ENCODE data around the gene MALAT1.
"Not testable (repeated sequence)": the region's sequence is repeated elsewhere in the genome, so short reads cannot be mapped to it uniquely, and the experiment has no call there.

The MALAT1 gene

DNA sequence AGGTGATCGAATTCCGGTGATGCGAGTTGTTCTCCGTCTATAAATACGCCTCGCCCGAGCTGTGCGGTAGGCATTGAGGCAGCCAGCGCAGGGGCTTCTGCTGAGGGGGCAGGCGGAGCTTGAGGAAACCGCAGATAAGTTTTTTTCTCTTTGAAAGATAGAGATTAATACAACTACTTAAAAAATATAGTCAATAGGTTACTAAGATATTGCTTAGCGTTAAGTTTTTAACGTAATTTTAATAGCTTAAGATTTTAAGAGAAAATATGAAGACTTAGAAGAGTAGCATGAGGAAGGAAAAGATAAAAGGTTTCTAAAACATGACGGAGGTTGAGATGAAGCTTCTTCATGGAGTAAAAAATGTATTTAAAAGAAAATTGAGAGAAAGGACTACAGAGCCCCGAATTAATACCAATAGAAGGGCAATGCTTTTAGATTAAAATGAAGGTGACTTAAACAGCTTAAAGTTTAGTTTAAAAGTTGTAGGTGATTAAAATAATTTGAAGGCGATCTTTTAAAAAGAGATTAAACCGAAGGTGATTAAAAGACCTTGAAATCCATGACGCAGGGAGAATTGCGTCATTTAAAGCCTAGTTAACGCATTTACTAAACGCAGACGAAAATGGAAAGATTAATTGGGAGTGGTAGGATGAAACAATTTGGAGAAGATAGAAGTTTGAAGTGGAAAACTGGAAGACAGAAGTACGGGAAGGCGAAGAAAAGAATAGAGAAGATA lies at the start of gene MALAT1:
MALAT1 (plus strand) TSS at position 69 of the 736 bp plus-strand sequence.
- DNase-seq (ENCODE audit: low spot score) = peak; percentile 72

- DNase-seq (ENCODE audit: low spot score) = not testable (repeated sequence)
Observed at GRCh38 chr11:65451301-65451700, 47.5 kb upstream of the MALAT1 start.

DNA sequence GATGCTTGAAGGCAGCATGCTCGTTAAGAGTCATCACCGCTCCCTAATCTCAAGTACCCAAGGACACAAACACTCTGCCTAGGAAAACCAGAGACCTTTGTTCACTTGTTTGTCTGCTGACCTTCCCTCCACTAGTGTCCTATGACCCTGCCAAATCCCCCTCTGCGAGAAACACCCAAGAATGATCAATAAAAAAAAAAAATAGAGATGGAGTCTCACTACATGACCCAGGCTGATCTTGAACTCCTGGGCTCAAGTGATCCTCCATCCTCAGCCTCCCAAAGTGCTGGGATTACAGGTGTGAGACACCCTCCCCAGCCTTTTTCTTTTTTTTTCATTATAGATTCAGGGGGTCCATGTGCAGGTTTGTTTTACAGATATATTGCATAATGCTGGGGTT lies 46.6 kb upstream of the MALAT1 start:
- DNase-seq (ENCODE audit: low spot score) = not testable (repeated sequence)

GRCh38 chr11:65452806-65453490 lies 45.9 kb upstream of the MALAT1 start:
- peak; percentile 70 for DNase-seq (ENCODE audit: low spot score)

DNA sequence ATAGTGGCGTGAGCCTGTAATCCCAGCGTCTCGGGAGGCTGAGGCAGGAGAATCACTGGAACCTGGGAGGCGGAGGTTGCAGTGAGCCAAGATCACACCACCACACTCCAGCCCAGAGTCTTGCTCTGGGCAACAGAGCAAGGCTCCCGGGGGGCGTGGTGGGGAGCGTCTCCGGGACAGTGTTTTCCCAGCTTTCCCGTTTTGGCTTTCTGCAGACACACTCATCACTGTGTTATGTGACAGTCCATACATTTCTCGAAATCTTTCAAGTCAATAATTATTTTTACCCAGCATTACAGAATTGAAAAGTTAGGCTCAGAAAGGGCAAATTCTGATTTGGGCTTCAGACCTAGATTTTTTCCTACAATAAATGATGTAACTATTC lies 44.5 kb upstream of the MALAT1 start:
- DNase-seq (ENCODE audit: low spot score) = peak; percentile 49

DNA sequence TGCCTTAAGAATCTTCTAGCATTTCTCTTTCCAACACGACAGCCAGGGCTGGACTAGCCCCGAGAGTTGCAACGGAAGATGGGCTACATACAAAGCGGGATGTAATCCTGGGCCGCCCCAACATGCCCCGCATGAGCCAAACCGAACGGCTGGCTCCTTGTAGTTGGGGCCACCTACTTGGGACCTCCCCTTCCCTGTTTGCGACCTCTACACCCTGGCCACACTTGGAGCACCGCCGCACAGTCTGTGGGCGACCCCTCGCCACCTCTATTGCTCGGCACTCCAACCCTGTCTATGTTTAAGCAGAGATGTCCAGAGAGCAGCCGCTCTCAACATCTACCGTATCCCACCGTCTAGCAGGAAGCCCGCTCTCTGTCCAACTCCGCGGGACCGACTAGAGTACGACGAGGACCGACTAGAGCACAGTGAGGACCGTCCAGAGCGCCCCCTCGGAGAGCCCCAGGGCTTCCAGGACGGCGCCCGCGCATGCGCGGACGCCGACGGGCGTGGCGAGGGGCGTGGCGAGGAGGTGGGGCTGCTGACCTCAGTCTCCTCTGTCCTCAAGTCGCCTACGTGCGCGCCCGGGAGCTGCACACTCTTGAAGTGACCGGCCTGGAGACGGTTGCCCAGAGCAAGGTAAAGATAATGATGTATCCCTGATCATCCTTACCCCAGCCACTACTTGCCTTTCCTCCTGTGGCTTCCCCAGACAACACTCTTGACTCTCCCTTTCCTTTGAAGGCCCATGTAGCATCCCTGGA lies 44.0 kb upstream of the MALAT1 start:
- peak; percentile 95 for DNase-seq (ENCODE audit: low spot score)

DNA sequence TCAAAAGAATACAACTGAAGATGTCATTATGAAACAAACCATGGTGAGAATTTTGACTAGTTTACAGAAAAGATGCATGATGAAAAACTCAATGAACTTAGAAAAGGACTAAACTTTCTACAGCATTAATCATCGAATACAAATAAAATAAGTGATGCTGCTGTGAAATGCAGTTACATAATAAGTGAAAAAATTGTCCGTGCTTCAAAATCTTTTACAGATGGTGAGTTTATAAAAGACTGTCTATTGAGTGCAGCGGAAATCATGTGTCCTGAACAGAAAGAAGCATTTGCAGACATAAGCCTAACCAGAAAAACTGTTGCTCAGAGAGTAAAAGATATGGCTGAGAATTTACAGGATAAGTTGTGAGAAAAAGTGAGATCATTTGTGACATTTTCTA lies 42.4 kb upstream of the MALAT1 start:
- DNase-seq (ENCODE audit: low spot score) = no peak

- no peak for DNase-seq (ENCODE audit: low spot score)
Observed at GRCh38 chr11:65459552-65459951, 39.3 kb upstream of the MALAT1 start.

GRCh38 chr11:65465471-65465870 lies 33.4 kb upstream of the MALAT1 start:
- DNase-seq (ENCODE audit: low spot score) = not testable (repeated sequence)

GRCh38 chr11:65467306-65467705 lies 31.5 kb upstream of the MALAT1 start:
- not testable (repeated sequence) for DNase-seq (ENCODE audit: low spot score)

GRCh38 chr11:65468874-65469333 lies 29.9 kb upstream of the MALAT1 start:
- DNase-seq (ENCODE audit: low spot score) = no peak

GRCh38 chr11:65470433-65471049 lies 28.3 kb upstream of the MALAT1 start:
- DNase-seq (ENCODE audit: low spot score) = no peak

GRCh38 chr11:65471447-65471891 lies 27.4 kb upstream of the MALAT1 start:
- peak; percentile 72 for DNase-seq (ENCODE audit: low spot score)

GRCh38 chr11:65472588-65473277 lies 26.1 kb upstream of the MALAT1 start:
- not testable (repeated sequence) for DNase-seq (ENCODE audit: low spot score)

GRCh38 chr11:65473278-65473860 lies 25.5 kb upstream of the MALAT1 start:
- no peak for DNase-seq (ENCODE audit: low spot score)

GRCh38 chr11:65474864-65475263 lies 24.0 kb upstream of the MALAT1 start:
- DNase-seq (ENCODE audit: low spot score) = no peak

DNA sequence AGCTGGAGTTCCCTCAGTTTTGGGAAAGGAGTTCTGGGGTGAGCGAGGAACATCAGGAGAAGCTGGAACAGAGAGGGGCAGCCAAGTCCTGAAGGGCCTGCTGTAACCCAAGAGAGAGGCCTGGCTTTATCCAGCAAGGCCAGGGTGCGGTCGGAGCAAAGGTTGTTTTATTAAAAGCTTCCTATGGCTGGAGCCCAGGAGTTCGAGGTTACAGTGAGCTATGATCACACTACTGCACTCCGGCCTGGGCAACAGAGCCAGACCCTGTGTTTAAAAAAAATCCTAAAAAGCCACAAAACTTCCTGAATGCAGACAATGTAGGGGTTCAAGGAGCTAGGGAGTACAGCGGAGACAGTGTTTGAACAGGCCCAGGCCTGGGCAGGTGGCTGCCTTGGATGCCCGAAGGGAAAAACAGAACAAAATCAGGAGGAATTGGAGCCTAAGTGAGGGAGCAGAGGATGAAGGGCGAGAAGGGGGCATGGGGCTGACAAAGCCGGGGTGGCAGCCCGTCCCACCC lies 22.2 kb upstream of the MALAT1 start:
- DNase-seq (ENCODE audit: low spot score) = no peak

- DNase-seq (ENCODE audit: low spot score) = peak; percentile 96
Observed at GRCh38 chr11:65477149-65477965, 21.5 kb upstream of the MALAT1 start.

- DNase-seq (ENCODE audit: low spot score) = no peak
Observed at GRCh38 chr11:65478388-65479183, 20.3 kb upstream of the MALAT1 start.

All from GM03348 (cell line).